Measurements from ENCODE around the gene FYCO1. TPM values are rescaled to one million over a fixed set of nuclear protein-coding genes. Genes with fewer than 3 reads are reported as not detected.

Gene FYCO1
- total and polyA plus RNA-seq, 2 experiments from 2014 or later = 6.2 to 13.4 TPM

GRCh38 chr3:45922039-45922326 lies 73.6 kb downstream of the FYCO1 start:
- H2AFZ ChIP-seq = no peak overlapping the region
- no peaks in the 10 kb centered on the region for H3K36me3 ChIP-seq (ENCODE audit: low read depth)
- no peaks in the 10 kb centered on the region for H3K4me1 ChIP-seq (ENCODE audit: insufficient read depth)
- H3K79me2 ChIP-seq (ENCODE audit: insufficient read depth) = no peaks in the 10 kb centered on the region
- no peak for DNase-seq
- no peaks in the 10 kb centered on the region for H3K27me3 ChIP-seq (replicated peaks; ENCODE audit: insufficient read depth)
- TF ChIP-seq EZH2phosphoT487 (IDR thresholded peaks at IDR 0.05; ENCODE audit: insufficient read depth, low read depth) = no peak
- no peak for TF ChIP-seq EZH2 (IDR thresholded peaks at IDR 0.05; ENCODE audit: insufficient read depth, poor library complexity, severe bottlenecking)
- no peak overlapping the region for H3K4me2 ChIP-seq (ENCODE audit: unreplicated experiment)
- H3K9me3 ChIP-seq (ENCODE audit: low read depth) = no peaks in the 10 kb centered on the region
- no peaks in the 10 kb centered on the region for H3F3A ChIP-seq (ENCODE audit: insufficient read depth)
- H3K4me3 ChIP-seq = no peak overlapping the region
- in situ Hi-C loops (cut with MboI) = no loop called here
- H3K9ac ChIP-seq = no peak overlapping the region
- no peaks in the 10 kb centered on the region for H3K9me2 ChIP-seq (ENCODE audit: insufficient read depth)
- 89 to 90% methylated on average over 3 of the region's 3 CpGs for WGBS, 2 experiments (ENCODE audit: low coverage in 1 of 2, low lambda C conversion rate in 2 of 2, missing lambda C conversion rate in 2 of 2)
- H3K27ac ChIP-seq = no peak overlapping the region
- H4K20me1 ChIP-seq (ENCODE audit: insufficient read depth) = no peaks in the 10 kb centered on the region

DNA sequence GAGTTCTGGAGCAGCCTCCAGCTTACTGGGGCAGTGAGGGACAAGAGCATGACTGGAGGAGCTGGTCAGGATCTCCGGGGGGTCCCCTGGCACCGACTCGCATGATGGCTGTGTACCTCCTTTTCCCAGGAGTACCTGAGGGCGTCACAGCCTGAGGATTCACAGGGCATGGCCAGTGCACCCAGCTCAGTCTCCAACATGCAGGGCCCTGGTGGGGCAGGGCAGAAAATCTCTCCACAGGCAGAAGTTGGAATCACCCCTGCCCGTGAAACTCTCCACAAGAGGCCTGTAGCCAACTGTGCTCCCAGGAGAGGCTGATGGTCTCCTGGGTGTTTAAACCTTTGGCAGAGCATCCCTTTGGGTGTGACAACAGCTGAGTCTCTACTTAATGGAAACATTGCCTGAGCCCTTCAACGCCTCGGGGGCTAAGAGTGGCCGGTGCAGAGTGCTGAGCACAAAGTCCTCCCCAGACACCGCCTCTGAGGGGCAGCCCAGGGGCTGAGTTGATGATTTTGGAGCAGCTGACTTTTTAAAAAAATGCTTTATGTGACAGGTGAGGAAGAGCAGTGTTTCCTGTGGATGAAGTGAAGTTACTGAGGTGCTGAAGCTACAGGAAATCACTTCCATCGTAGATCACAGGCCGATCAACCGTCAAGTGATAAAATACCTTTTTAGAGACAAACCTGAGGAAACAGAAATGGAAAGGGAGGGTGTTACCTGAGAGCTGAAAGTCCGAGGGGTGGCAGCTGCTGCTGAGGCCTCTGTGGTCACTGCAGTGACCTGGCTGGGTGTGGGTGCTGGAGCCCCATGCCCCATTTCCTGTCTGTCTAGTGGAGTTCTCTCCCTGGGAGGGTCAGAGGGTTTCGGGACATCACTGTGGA lies 74.2 kb downstream of the FYCO1 start:
- no peak for DNase-seq
- no peak overlapping the region for H3K4me3 ChIP-seq
- no peak overlapping the region for H3K4me2 ChIP-seq (ENCODE audit: unreplicated experiment)
- no peaks in the 10 kb centered on the region for H4K20me1 ChIP-seq (ENCODE audit: insufficient read depth)
- 78 to 79% methylated on average over 14 of the region's 14 CpGs for WGBS, 2 experiments (ENCODE audit: low coverage in 1 of 2, low lambda C conversion rate in 2 of 2, missing lambda C conversion rate in 2 of 2)
- no peaks in the 10 kb centered on the region for H3K27me3 ChIP-seq (replicated peaks; ENCODE audit: insufficient read depth)
- H3K27ac ChIP-seq = no peak overlapping the region
- H2AFZ ChIP-seq = no peak overlapping the region
- no peaks in the 10 kb centered on the region for H3K36me3 ChIP-seq (ENCODE audit: low read depth)
- no peaks in the 10 kb centered on the region for H3F3A ChIP-seq (ENCODE audit: insufficient read depth)
- H3K9ac ChIP-seq = no peak overlapping the region
- TF ChIP-seq EZH2 (IDR thresholded peaks at IDR 0.05; ENCODE audit: insufficient read depth, poor library complexity, severe bottlenecking) (no peak), EZH2phosphoT487 (IDR thresholded peaks at IDR 0.05; ENCODE audit: insufficient read depth, low read depth) (no peak)
- H3K4me1 ChIP-seq (ENCODE audit: insufficient read depth) = no peaks in the 10 kb centered on the region
- in situ Hi-C loops (cut with MboI) = no loop called here
- H3K79me2 ChIP-seq (ENCODE audit: insufficient read depth) = no peaks in the 10 kb centered on the region
- no peaks in the 10 kb centered on the region for H3K9me3 ChIP-seq (ENCODE audit: low read depth)
- H3K9me2 ChIP-seq (ENCODE audit: insufficient read depth) = no peaks in the 10 kb centered on the region

DNA sequence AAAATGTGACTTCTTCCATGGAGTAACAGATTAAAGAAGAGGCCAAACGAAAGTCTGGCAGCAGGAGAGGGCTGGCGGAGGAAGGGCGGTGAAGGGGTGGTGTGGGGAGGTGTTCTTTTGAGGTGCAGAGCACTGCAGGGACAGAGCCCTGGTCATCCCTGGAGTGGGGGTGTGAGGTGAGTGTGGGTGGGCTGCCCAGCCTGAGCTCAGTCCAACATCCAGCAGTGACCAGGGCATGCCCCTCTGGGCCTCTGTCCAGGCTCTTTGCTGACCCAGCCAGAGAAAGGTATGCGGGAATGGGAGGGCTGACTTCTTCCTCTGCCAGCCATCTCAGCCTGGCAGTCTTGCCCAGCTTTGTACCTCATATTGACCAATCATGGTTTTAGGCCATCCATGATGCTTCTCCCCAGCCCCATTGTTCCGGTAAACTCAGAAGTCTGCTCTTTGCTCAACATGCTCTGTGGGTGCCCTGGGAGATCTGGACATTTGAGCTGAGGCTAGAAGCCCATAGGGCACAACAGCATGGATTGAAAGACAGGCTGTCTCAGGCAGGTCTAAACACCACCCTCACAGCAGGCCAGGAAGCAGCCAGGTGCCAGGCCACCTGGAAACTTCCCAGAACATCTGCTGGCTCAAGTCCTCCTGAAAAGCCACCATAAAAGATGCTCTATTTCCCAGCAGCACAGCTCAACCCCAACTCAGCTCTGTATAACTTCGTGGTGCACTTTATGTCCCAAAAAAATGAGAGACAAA lies 78.3 kb downstream of the FYCO1 start:
- H3K4me2 ChIP-seq (ENCODE audit: unreplicated experiment) = no peak overlapping the region
- peaks cover 10% of the 10 kb centered on the region for H3K4me1 ChIP-seq (ENCODE audit: insufficient read depth)
- H3F3A ChIP-seq (ENCODE audit: insufficient read depth) = no peaks in the 10 kb centered on the region
- no peak overlapping the region for H3K4me3 ChIP-seq
- no peaks in the 10 kb centered on the region for H3K9me2 ChIP-seq (ENCODE audit: insufficient read depth)
- H3K9ac ChIP-seq = no peak overlapping the region
- no peaks in the 10 kb centered on the region for H4K20me1 ChIP-seq (ENCODE audit: insufficient read depth)
- no peaks in the 10 kb centered on the region for H3K79me2 ChIP-seq (ENCODE audit: insufficient read depth)
- in situ Hi-C loops (cut with MboI) = no loop called here
- no peaks in the 10 kb centered on the region for H3K27me3 ChIP-seq (replicated peaks; ENCODE audit: insufficient read depth)
- no peaks in the 10 kb centered on the region for H3K9me3 ChIP-seq (ENCODE audit: low read depth)
- no peaks in the 10 kb centered on the region for H3K36me3 ChIP-seq (ENCODE audit: low read depth)
- no peak overlapping the region for H2AFZ ChIP-seq
- DNase-seq = no peak
- WGBS, 2 experiments (ENCODE audit: low coverage in 1 of 2, low lambda C conversion rate in 2 of 2, missing lambda C conversion rate in 2 of 2) = 86 to 90% methylated on average over 6 of the region's 6 CpGs
- no peak for TF ChIP-seq EZH2phosphoT487 (IDR thresholded peaks at IDR 0.05; ENCODE audit: insufficient read depth, low read depth)
- no peak for TF ChIP-seq EZH2 (IDR thresholded peaks at IDR 0.05; ENCODE audit: insufficient read depth, poor library complexity, severe bottlenecking)
- H3K27ac ChIP-seq = no peak overlapping the region

- Histone ChIP-seq H3K27me3 (replicated peaks; ENCODE audit: insufficient read depth) (no peaks in the 10 kb centered on the region), H3K4me3 (0 out of 2 replicates have a peak overlapping the region, but pooled peaks have one; percentile 15), H3K4me1 (ENCODE audit: insufficient read depth) (peaks cover 10% of the 10 kb centered on the region), H3K9me2 (ENCODE audit: insufficient read depth) (no peaks in the 10 kb centered on the region), H3K36me3 (ENCODE audit: low read depth) (no peaks in the 10 kb centered on the region), H3F3A (ENCODE audit: insufficient read depth) (no peaks in the 10 kb centered on the region), H4K20me1 (ENCODE audit: insufficient read depth) (no peaks in the 10 kb centered on the region), H3K9ac (peak overlapping the region; percentile 43), H3K9me3 (ENCODE audit: low read depth) (no peaks in the 10 kb centered on the region), H3K4me2 (ENCODE audit: unreplicated experiment) (peak overlapping the region; percentile 26), H3K27ac (no peak overlapping the region), H2AFZ (no peak overlapping the region), H3K79me2 (ENCODE audit: insufficient read depth) (no peaks in the 10 kb centered on the region)
- peak; percentile 98 for DNase-seq
- in situ Hi-C loops (cut with MboI) = no loop called here
- TF ChIP-seq EZH2phosphoT487 (IDR thresholded peaks at IDR 0.05; ENCODE audit: insufficient read depth, low read depth) (no peak), EZH2 (IDR thresholded peaks at IDR 0.05; ENCODE audit: insufficient read depth, poor library complexity, severe bottlenecking) (no peak)
- 32% methylated on average over 11 to 13 of the region's 13 CpGs for WGBS, 2 experiments (ENCODE audit: low coverage in 1 of 2, low lambda C conversion rate in 2 of 2, missing lambda C conversion rate in 2 of 2)
These were observed 79.9 kb downstream of the FYCO1 start for GRCh38 chr3:45915518-45916231.
